ENCODE data around the gene LY6G5C.

DNA sequence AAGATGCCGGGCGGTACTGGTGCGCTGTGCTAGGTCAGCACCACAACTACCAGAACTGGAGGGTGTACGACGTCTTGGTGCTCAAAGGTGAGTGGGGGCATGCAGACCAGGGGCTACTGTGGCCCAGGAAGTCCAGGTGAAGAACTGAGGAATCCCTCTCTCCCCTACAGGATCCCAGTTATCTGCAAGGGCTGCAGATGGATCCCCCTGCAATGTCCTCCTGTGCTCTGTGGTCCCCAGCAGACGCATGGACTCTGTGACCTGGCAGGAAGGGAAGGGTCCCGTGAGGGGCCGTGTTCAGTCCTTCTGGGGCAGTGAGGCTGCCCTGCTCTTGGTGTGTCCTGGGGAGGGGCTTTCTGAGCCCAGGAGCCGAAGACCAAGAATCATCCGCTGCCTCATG is 26.8 kb upstream of the LY6G5C start:
- TF ChIP-seq POLR2AphosphoS5 (IDR thresholded peaks at IDR 0.05) (no peak), POLR2A (IDR thresholded peaks at IDR 0.05) (no peak)
- TF ChIP-seq, protein P1, sequence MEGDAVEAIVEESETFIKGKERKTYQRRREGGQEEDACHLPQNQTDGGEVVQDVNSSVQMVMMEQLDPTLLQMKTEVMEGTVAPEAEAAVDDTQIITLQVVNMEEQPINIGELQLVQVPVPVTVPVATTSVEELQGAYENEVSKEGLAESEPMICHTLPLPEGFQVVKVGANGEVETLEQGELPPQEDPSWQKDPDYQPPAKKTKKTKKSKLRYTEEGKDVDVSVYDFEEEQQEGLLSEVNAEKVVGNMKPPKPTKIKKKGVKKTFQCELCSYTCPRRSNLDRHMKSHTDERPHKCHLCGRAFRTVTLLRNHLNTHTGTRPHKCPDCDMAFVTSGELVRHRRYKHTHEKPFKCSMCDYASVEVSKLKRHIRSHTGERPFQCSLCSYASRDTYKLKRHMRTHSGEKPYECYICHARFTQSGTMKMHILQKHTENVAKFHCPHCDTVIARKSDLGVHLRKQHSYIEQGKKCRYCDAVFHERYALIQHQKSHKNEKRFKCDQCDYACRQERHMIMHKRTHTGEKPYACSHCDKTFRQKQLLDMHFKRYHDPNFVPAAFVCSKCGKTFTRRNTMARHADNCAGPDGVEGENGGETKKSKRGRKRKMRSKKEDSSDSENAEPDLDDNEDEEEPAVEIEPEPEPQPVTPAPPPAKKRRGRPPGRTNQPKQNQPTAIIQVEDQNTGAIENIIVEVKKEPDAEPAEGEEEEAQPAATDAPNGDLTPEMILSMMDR (IDR thresholded peaks at IDR 0.05), result no peak
